GM18499 (cell line): Measurements from ENCODE around the gene MNAT1.
"Not testable (repeated sequence)": the region's sequence is repeated elsewhere in the genome, so short reads cannot be mapped to it uniquely, and the experiment has no call there.

Source experiments
- ATAC-seq: cut with Tn5 transposase; IDR thresholded peaks from one replicate; pipeline ENCODE4 v1.9.1; 2021; ENCODE audit warnings: moderate number of reproducible peaks; ENCODE audit not compliant: insufficient read depth, unreplicated experiment

MNAT1 gene

GRCh38 chr14:60736494-60736893 is 1.9 kb downstream of the MNAT1 start:
- ATAC-seq = no peak

GRCh38 chr14:60738843-60739508 is 4.4 kb downstream of the MNAT1 start:
- ATAC-seq = no peak

- no peak for ATAC-seq
Measured at GRCh38 chr14:60744566-60744965, 10.0 kb downstream of the MNAT1 start.

- ATAC-seq = peak; percentile 97
Measured at GRCh38 chr14:60753264-60754119, 18.9 kb downstream of the MNAT1 start.

GRCh38 chr14:60756847-60757246 is 22.3 kb downstream of the MNAT1 start:
- ATAC-seq = no peak

- ATAC-seq = no peak
Measured at GRCh38 chr14:60757567-60758002, 23.0 kb downstream of the MNAT1 start.

- no peak for ATAC-seq
Measured at GRCh38 chr14:60758885-60759284, 24.3 kb downstream of the MNAT1 start.

- no peak for ATAC-seq
Measured at GRCh38 chr14:60760209-60760608, 25.6 kb downstream of the MNAT1 start.

- no peak for ATAC-seq
Measured at GRCh38 chr14:60760644-60761364, 26.2 kb downstream of the MNAT1 start.

- ATAC-seq = no peak
Measured at GRCh38 chr14:60768602-60769001, 34.0 kb downstream of the MNAT1 start.

GRCh38 chr14:60771117-60771516 is 36.6 kb downstream of the MNAT1 start:
- ATAC-seq = no peak

- no peak for ATAC-seq
Measured at GRCh38 chr14:60773558-60773957, 39.0 kb downstream of the MNAT1 start.

GRCh38 chr14:60775296-60775695 is 40.7 kb downstream of the MNAT1 start:
- no peak for ATAC-seq

GRCh38 chr14:60777856-60778578 is 43.5 kb downstream of the MNAT1 start:
- ATAC-seq = no peak

GRCh38 chr14:60779745-60780514 is 45.4 kb downstream of the MNAT1 start:
- ATAC-seq = not testable (repeated sequence)

- ATAC-seq = not testable (repeated sequence)
Measured at GRCh38 chr14:60780558-60780957, 46.0 kb downstream of the MNAT1 start.

GRCh38 chr14:60786905-60787304 is 52.3 kb downstream of the MNAT1 start:
- no peak for ATAC-seq

- no peak for ATAC-seq
Measured at GRCh38 chr14:60789656-60790055, 55.1 kb downstream of the MNAT1 start.

GRCh38 chr14:60790850-60791249 is 56.3 kb downstream of the MNAT1 start:
- ATAC-seq = no peak

- no peak for ATAC-seq
Measured at GRCh38 chr14:60796434-60796833, 61.9 kb downstream of the MNAT1 start.
